CD4-positive, alpha-beta T cell (primary cell): Measurements from ENCODE around the gene MICAL3. TPM values are rescaled to one million over a fixed set of nuclear protein-coding genes. Genes with fewer than 3 reads are reported as not detected.

ENCODE experiments used
- ATAC-seq: fragments of 200-7000 bp; cut with Tn5 transposase; one replicate; pipeline ENCODE4 v1.10.0; 2022; ENCODE audit warnings: mild to moderate bottlenecking; ENCODE audit not compliant: poor library complexity
- CTCF ChIA-PET: fragments of 350-600 bp; sonication (Branson Sonifier 250); formaldehyde crosslinking; loops from one replicate; lab custom pipeline; 2021; ENCODE audit warnings: antibody characterized with exemption, inconsistent platforms; lab: Charles Lee
- POLR2A ChIA-PET: fragments of 350-600 bp; sonication (Branson Sonifier 250); formaldehyde crosslinking; loops from one replicate; lab custom pipeline; 2021; ENCODE audit warnings: antibody characterized with exemption, inconsistent platforms; lab: Charles Lee
- DNase-seq, 14 experiments: peaks; one replicate each; pipeline ENCODE4 v3.0.0-alpha.2; 2013 to 2020; ENCODE audit warnings: mixed read lengths in 2 of 14
- H3K27ac ChIP-seq, 2 donors: one replicate each; pipeline versions ENCODE4 v1.5.1 to v1.7.0; 2013; ENCODE audit warnings: low read length in 2 of 2, low read depth in 1 of 2, mild to moderate bottlenecking in 1 of 2
- H3K27me3 ChIP-seq, 2 experiments: 1 replicate in 1 of 2; 2 replicates in 1 of 2; pipeline versions ENCODE4 v1.6.1 to v1.7.0; 2013; ENCODE audit warnings: low read length in 2 of 2, control low read depth in 1 of 2, mild to moderate bottlenecking in 1 of 2, moderate library complexity in 1 of 2; ENCODE audit not compliant: insufficient read depth in 2 of 2, control insufficient read depth in 1 of 2
- H3K36me3 ChIP-seq: one replicate; pipeline ENCODE4 v1.6.1; 2013; ENCODE audit warnings: low read length, control low read depth; ENCODE audit not compliant: insufficient read depth
- H3K4me1 ChIP-seq: one replicate; pipeline ENCODE4 v1.6.1; 2013; ENCODE audit warnings: low read length, control low read depth; ENCODE audit not compliant: insufficient read depth
- H3K4me3 ChIP-seq: one replicate; pipeline ENCODE4 v1.5.1; 2013; ENCODE audit warnings: mild to moderate bottlenecking, low read length, moderate library complexity
- H3K9me3 ChIP-seq, 2 experiments: 1 replicate in 1 of 2; 2 replicates in 1 of 2; pipeline versions ENCODE4 v1.6.1 to v1.7.0; 2013; ENCODE audit warnings: low read length in 2 of 2, mild to moderate bottlenecking in 2 of 2, control low read depth in 1 of 2, moderate library complexity in 1 of 2; ENCODE audit not compliant: control insufficient read depth in 1 of 2, insufficient read depth in 1 of 2
- H3K27ac Mint-ChIP-seq: one replicate; pipeline ENCODE4 v1.8.0; 2020; ENCODE audit warnings: mixed read lengths
- H3K27me3 Mint-ChIP-seq: one replicate; pipeline ENCODE4 v1.8.0; 2021; ENCODE audit warnings: mixed read lengths
- H3K36me3 Mint-ChIP-seq: one replicate; pipeline ENCODE4 v1.8.0; 2021; ENCODE audit warnings: low read depth, mixed read lengths
- H3K4me1 Mint-ChIP-seq: one replicate; pipeline ENCODE4 v1.8.0; 2021; ENCODE audit warnings: low read depth, mixed read lengths
- H3K4me3 Mint-ChIP-seq: one replicate; pipeline ENCODE4 v1.8.0; 2020; ENCODE audit warnings: mild to moderate bottlenecking, mixed read lengths
- H3K9me3 Mint-ChIP-seq: one replicate; pipeline ENCODE4 v1.8.0; 2020; ENCODE audit warnings: mixed read lengths
- CTCF ChIP-seq: fragments of 200-600 bp; IDR thresholded peaks from one replicate; pipeline ENCODE4 v1.8.0; 2022; ENCODE audit warnings: antibody characterized with exemption, mild to moderate bottlenecking
- intact Hi-C, 2 experiments: fragments of 100-400 bp; cut with DNase I in 1 of 2; cut with micrococcal nuclease in 1 of 2; formaldehyde crosslinking; loops; one replicate each; pipeline versions ENCODE4 v1.15.1 to v1.9.0; 2023 to 2025; cut with DNase I, micrococcal nuclease
- total RNA-seq, 174 experiments: library from RNA in 2 of 174; stranded (reverse) in 2 of 174; gene quantifications; one replicate each; pipeline ENCODE4 v1.2.3 and lab custom pipeline; 2021 to 2026

The MICAL3 gene
- total RNA-seq, 2 experiments from 2014 or later, result 9.4 to 9.9 TPM

- Mint-ChIP-seq H3K27me3 (no peaks in the 10 kb centered on the region), H3K4me3 (no peak overlapping the region), H3K27ac (no peak overlapping the region), H3K9me3 (no peaks in the 10 kb centered on the region), H3K36me3 (peaks cover 19% of the 10 kb centered on the region), H3K4me1 (no peaks in the 10 kb centered on the region)
- H3K4me1 ChIP-seq, result peaks cover 3% of the 10 kb centered on the region
- H3K27me3 ChIP-seq, result no peaks in the 10 kb centered on the region
- no peak overlapping the region for H3K4me3 ChIP-seq
- no peak for TF ChIP-seq CTCF
- ATAC-seq, result no peak
- POLR2A ChIA-PET, result no interaction called here
- peaks cover 31% of the 10 kb centered on the region for H3K36me3 ChIP-seq
- H3K9me3 ChIP-seq, result no peaks in the 10 kb centered on the region
- no peak for DNase-seq
- CTCF ChIA-PET, result no interaction called here
- H3K27ac ChIP-seq, result no peak overlapping the region
- intact Hi-C loops, result no loop called here
Measured at GRCh38 chr22:17869285-17870096, 154.9 kb downstream of the MICAL3 start.

GRCh38 chr22:17868771-17869170 is 155.6 kb downstream of the MICAL3 start:
- no peak for ATAC-seq
- Histone ChIP-seq H3K27ac (no peak overlapping the region), H3K4me3 (no peak overlapping the region), H3K9me3 (no peaks in the 10 kb centered on the region), H3K27me3 (no peaks in the 10 kb centered on the region), H3K4me1 (peaks cover 3% of the 10 kb centered on the region), H3K36me3 (peaks cover 38% of the 10 kb centered on the region)
- TF ChIP-seq CTCF, result no peak
- ChIA-PET POLR2A (interaction anchor here (0.6 to 0.7 kb wide), 2 partner anchors 14 to 15 kb away, joined by 3 to 6 read pairs; no protein-coding TSS in a partner anchor), CTCF (no interaction called here)
- H3K4me3 Mint-ChIP-seq, result no peak overlapping the region
- no peak for DNase-seq
- no peaks in the 10 kb centered on the region for H3K4me1 Mint-ChIP-seq
- peaks cover 24% of the 10 kb centered on the region for H3K36me3 Mint-ChIP-seq
- H3K27ac Mint-ChIP-seq, result no peak overlapping the region
- intact Hi-C loops, result no loop called here
- no peaks in the 10 kb centered on the region for H3K27me3 Mint-ChIP-seq
- H3K9me3 Mint-ChIP-seq, result no peaks in the 10 kb centered on the region

- peaks cover 38% of the 10 kb centered on the region for H3K36me3 ChIP-seq
- no peak overlapping the region for H3K4me3 Mint-ChIP-seq
- no peak overlapping the region for H3K27ac ChIP-seq
- ChIA-PET CTCF (no interaction called here), POLR2A (no interaction called here)
- H3K36me3 Mint-ChIP-seq, result peaks cover 31% of the 10 kb centered on the region
- no peaks in the 10 kb centered on the region for H3K9me3 Mint-ChIP-seq
- no peaks in the 10 kb centered on the region for H3K9me3 ChIP-seq
- DNase-seq, result peak in 1 of 14 experiments; percentile 8
- H3K4me3 ChIP-seq, result no peak overlapping the region
- H3K4me1 ChIP-seq, result peaks cover 3% of the 10 kb centered on the region
- H3K4me1 Mint-ChIP-seq, result no peaks in the 10 kb centered on the region
- H3K27ac Mint-ChIP-seq, result no peak overlapping the region
- intact Hi-C loops, result no loop called here
- no peak for TF ChIP-seq CTCF
- no peak for ATAC-seq
- no peaks in the 10 kb centered on the region for H3K27me3 ChIP-seq
- H3K27me3 Mint-ChIP-seq, result no peaks in the 10 kb centered on the region
Measured at GRCh38 chr22:17867160-17867785, 157.1 kb downstream of the MICAL3 start.
